A549 (cell line): ENCODE data around the gene MAPKAPK2.

ENCODE experiments used
- CHD2 ChIP-seq: fragments of 150-350 bp; IDR thresholded peaks from 2 replicates; pipeline ENCODE4 v1.6.1; 2014; ENCODE audit warnings: low read length; ENCODE audit not compliant: partially characterized antibody
- CTCF ChIP-seq: fragments of >200 bp; sonication (Bioruptor Twin); formaldehyde crosslinking; IDR thresholded peaks from 3 replicates; pipeline ENCODE4 v1.5.1; 2016
- EHMT2 ChIP-seq: fragments of 200-600 bp; sonication (generic); IDR thresholded peaks from 2 replicates; pipeline ENCODE4 v1.6.1; 2016; ENCODE audit warnings: antibody characterized with exemption, low read depth, mild to moderate bottlenecking, moderate library complexity
- REST ChIP-seq: fragments of 200-600 bp; sonication (generic); IDR thresholded peaks from 2 replicates; pipeline ENCODE4 v1.6.1; 2016; ENCODE audit warnings: antibody characterized with exemption, mild to moderate bottlenecking, moderate library complexity

- TF ChIP-seq EHMT2 (no peak), CTCF (no peak), REST (no peak), CHD2 (no peak)
Measured at GRCh38 chr1:206693592-206693991, 8.9 kb downstream of the MAPKAPK2 start.
